Neural cell (in vitro differentiated cells): ENCODE measurements around the gene TSSK3. TPM values are rescaled to one million over a fixed set of nuclear protein-coding genes. Genes with fewer than 3 reads are reported as not detected.

Experiments
- H2AFZ ChIP-seq: fragments of 200-600, 300-800 bp; sonication (generic), shearing (Covaris generic); 2 replicates; pipeline ENCODE4 v1.6.0; 2014; ENCODE audit warnings: low read depth, mild to moderate bottlenecking, antibody characterized with exemption, low read length, moderate library complexity
- H3F3A ChIP-seq: fragments of 200-600 bp; shearing (Covaris generic); 2 replicates; pipeline ENCODE4 v1.6.1; 2016; ENCODE audit warnings: mild to moderate bottlenecking, moderate library complexity, mixed read lengths, antibody characterized with exemption, low read length; ENCODE audit not compliant: insufficient read depth, poor library complexity, severe bottlenecking
- H3K27ac ChIP-seq: fragments of 200-600, 300-800 bp; sonication (generic), shearing (Covaris generic); 2 replicates; pipeline ENCODE4 v1.5.1; 2014; ENCODE audit warnings: mild to moderate bottlenecking, low read length, moderate library complexity
- H3K27me3 ChIP-seq: fragments of 300-800, 200-600 bp; sonication (generic), shearing (Covaris generic); 2 replicates; pipeline ENCODE4 v1.6.0; 2014; ENCODE audit warnings: mild to moderate bottlenecking, low read depth, low read length, moderate library complexity; ENCODE audit not compliant: insufficient read depth
- H3K36me3 ChIP-seq: fragments of 300-800, 200-600 bp; sonication (generic), shearing (Covaris generic); 2 replicates; pipeline ENCODE4 v1.5.1; 2014; ENCODE audit warnings: mild to moderate bottlenecking, antibody characterized with exemption, low read length, moderate library complexity; ENCODE audit not compliant: insufficient read depth
- H3K4me2 ChIP-seq: fragments of 300-800, 200-600 bp; sonication (generic), shearing (Covaris generic); 2 replicates; pipeline ENCODE4 v1.6.0; 2014; ENCODE audit warnings: mild to moderate bottlenecking, low read length
- H3K4me3 ChIP-seq: fragments of 300-800, 200-600 bp; sonication (generic), shearing (Covaris generic); 2 replicates; pipeline ENCODE4 v1.5.1; 2014; ENCODE audit warnings: mild to moderate bottlenecking, low read length, moderate library complexity
- H3K79me2 ChIP-seq: fragments of 200-600 bp; shearing (Covaris generic); replicated peaks from 2 replicates; pipeline ENCODE4 v1.6.0; 2014; ENCODE audit warnings: mild to moderate bottlenecking, low read length, moderate library complexity; ENCODE audit not compliant: insufficient read depth
- H3K9ac ChIP-seq: fragments of 300-800, 200-600 bp; sonication (generic), shearing (Covaris generic); 2 replicates; pipeline ENCODE4 v1.6.1; 2016; ENCODE audit warnings: mild to moderate bottlenecking, low read length, mixed read lengths
- H3K9me2 ChIP-seq: fragments of 200-600 bp; shearing (Covaris generic); 2 replicates; pipeline ENCODE4 v1.6.1; 2016; ENCODE audit warnings: mild to moderate bottlenecking, low read length, mixed read lengths; ENCODE audit not compliant: insufficient read depth
- H3K9me3 ChIP-seq: fragments of 200-600, 300-800 bp; sonication (generic), shearing (Covaris generic); 2 replicates; pipeline ENCODE4 v1.6.1; 2016; ENCODE audit warnings: mild to moderate bottlenecking, mixed run types, low read length, moderate library complexity, mixed read lengths
- H4K20me1 ChIP-seq: fragments of 200-600 bp; shearing (Covaris generic); 2 replicates; pipeline ENCODE4 v1.6.1; 2016; ENCODE audit warnings: mild to moderate bottlenecking, mixed run types; ENCODE audit not compliant: insufficient read depth
- EP300 ChIP-seq: fragments of 450-650 bp; conservative IDR thresholded peaks from 2 replicates; pipeline ENCODE4 v1.6.1; 2014; ENCODE audit warnings: antibody characterized with exemption, mild to moderate bottlenecking, moderate library complexity; ENCODE audit not compliant: poor library complexity, severe bottlenecking
- EZH2 ChIP-seq: fragments of 200-600, 300-800 bp; shearing (Covaris generic), sonication (generic); IDR thresholded peaks from 2 replicates; pipeline ENCODE4 v1.6.1; 2014; ENCODE audit warnings: antibody characterized with exemption, low read length, borderline replicate concordance, mild to moderate bottlenecking; ENCODE audit not compliant: insufficient read depth, poor library complexity, severe bottlenecking
- MXI1 ChIP-seq: fragments of 450-650 bp; conservative IDR thresholded peaks from 2 replicates; pipeline ENCODE4 v1.6.1; 2014; ENCODE audit warnings: antibody characterized with exemption, mild to moderate bottlenecking; ENCODE audit not compliant: poor library complexity, severe bottlenecking
- POLR2AphosphoS5 ChIP-seq: IDR thresholded peaks from 2 replicates; pipeline ENCODE4 v1.6.1; 2012
- RAD21 ChIP-seq: fragments of 450-650 bp; conservative IDR thresholded peaks from 2 replicates; pipeline ENCODE4 v1.6.1; 2014; ENCODE audit warnings: antibody characterized with exemption, mild to moderate bottlenecking, moderate library complexity
- SMC3 ChIP-seq: fragments of 450-650 bp; conservative IDR thresholded peaks from 2 replicates; pipeline ENCODE4 v1.6.1; 2014; ENCODE audit warnings: antibody characterized with exemption, mild to moderate bottlenecking, moderate library complexity; ENCODE audit not compliant: poor library complexity
- TAF1 ChIP-seq: IDR thresholded peaks from 2 replicates; pipeline ENCODE4 v1.6.1; 2012; ENCODE audit warnings: low read depth
- polyA plus RNA-seq: library from polyadenylated mRNA; depleted of rRNA; stranded (reverse); fragments of >200 nt; gene quantifications from 2 replicates; pipeline ENCODE4 v1.2.3, GENCODE V29; 2014
- TF ChIP-seq, protein P1 (sequence below): fragments of 450-650 bp; IDR thresholded peaks from 2 replicates; pipeline ENCODE4 v1.5.1; 2014; ENCODE audit warnings: antibody characterized with exemption, mild to moderate bottlenecking, moderate library complexity; ENCODE audit not compliant: poor library complexity, severe bottlenecking
- TF ChIP-seq, protein P2 (sequence below): IDR thresholded peaks from 2 replicates; pipeline ENCODE4 v1.6.1; 2012; ENCODE audit warnings: borderline replicate concordance

The TSSK3 gene
- polyA plus RNA-seq, 1 donor from 2014 or later = not detected

GRCh38 chr1:32349211-32349708, 13.1 kb upstream of the TSSK3 start:
- Histone ChIP-seq H4K20me1 (no peaks in the 10 kb centered on the region), H3K4me3 (no peak overlapping the region), H3K27ac (no peak overlapping the region), H3K9me2 (no peaks in the 10 kb centered on the region), H3F3A (no peaks in the 10 kb centered on the region), H2AFZ (no peak overlapping the region), H3K9ac (no peak overlapping the region), H3K36me3 (no peaks in the 10 kb centered on the region), H3K79me2 (no peaks in the 10 kb centered on the region), H3K9me3 (no peaks in the 10 kb centered on the region), H3K27me3 (no peaks in the 10 kb centered on the region), H3K4me2 (no peak overlapping the region)
- TF ChIP-seq, protein P1, sequence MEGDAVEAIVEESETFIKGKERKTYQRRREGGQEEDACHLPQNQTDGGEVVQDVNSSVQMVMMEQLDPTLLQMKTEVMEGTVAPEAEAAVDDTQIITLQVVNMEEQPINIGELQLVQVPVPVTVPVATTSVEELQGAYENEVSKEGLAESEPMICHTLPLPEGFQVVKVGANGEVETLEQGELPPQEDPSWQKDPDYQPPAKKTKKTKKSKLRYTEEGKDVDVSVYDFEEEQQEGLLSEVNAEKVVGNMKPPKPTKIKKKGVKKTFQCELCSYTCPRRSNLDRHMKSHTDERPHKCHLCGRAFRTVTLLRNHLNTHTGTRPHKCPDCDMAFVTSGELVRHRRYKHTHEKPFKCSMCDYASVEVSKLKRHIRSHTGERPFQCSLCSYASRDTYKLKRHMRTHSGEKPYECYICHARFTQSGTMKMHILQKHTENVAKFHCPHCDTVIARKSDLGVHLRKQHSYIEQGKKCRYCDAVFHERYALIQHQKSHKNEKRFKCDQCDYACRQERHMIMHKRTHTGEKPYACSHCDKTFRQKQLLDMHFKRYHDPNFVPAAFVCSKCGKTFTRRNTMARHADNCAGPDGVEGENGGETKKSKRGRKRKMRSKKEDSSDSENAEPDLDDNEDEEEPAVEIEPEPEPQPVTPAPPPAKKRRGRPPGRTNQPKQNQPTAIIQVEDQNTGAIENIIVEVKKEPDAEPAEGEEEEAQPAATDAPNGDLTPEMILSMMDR = no peak
- TF ChIP-seq TAF1 = no peak

DNA sequence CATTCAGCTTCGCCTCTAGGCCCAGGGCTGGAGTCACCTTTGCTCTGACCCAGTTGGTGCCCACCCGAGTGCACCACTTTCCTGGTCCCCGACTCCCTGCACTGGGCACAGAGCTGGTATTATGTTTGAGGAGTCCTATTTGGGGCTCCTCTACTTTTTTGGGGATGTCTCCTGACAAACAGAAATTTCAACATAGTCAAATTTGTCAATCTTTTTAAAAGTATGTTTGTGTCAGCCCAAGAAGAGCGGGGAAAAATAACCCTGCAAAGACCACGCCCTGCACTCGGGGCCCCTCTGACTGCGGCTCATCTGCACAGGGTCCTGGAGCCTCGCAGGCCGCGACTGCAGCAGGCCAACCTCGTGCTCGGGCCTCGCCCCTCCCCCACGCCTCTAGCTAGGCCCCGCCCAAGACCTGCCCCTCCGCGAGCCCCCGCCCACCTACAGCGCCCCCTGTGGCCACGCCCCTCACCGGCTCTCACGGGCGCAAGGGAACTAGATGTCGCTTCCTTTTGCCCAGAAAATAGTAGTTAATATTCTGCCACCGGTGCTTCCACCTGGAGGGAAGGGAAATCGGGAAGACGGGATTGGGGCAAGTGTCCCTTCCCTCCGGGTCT, 11.4 kb upstream of the TSSK3 start:
- no peaks in the 10 kb centered on the region for H3K79me2 ChIP-seq
- TF ChIP-seq, protein P2, sequence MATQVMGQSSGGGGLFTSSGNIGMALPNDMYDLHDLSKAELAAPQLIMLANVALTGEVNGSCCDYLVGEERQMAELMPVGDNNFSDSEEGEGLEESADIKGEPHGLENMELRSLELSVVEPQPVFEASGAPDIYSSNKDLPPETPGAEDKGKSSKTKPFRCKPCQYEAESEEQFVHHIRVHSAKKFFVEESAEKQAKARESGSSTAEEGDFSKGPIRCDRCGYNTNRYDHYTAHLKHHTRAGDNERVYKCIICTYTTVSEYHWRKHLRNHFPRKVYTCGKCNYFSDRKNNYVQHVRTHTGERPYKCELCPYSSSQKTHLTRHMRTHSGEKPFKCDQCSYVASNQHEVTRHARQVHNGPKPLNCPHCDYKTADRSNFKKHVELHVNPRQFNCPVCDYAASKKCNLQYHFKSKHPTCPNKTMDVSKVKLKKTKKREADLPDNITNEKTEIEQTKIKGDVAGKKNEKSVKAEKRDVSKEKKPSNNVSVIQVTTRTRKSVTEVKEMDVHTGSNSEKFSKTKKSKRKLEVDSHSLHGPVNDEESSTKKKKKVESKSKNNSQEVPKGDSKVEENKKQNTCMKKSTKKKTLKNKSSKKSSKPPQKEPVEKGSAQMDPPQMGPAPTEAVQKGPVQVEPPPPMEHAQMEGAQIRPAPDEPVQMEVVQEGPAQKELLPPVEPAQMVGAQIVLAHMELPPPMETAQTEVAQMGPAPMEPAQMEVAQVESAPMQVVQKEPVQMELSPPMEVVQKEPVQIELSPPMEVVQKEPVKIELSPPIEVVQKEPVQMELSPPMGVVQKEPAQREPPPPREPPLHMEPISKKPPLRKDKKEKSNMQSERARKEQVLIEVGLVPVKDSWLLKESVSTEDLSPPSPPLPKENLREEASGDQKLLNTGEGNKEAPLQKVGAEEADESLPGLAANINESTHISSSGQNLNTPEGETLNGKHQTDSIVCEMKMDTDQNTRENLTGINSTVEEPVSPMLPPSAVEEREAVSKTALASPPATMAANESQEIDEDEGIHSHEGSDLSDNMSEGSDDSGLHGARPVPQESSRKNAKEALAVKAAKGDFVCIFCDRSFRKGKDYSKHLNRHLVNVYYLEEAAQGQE = peak; percentile 34
- TF ChIP-seq, protein P1 = peak; percentile 63
- TF ChIP-seq RAD21 = no peak
- TF ChIP-seq EP300 = no peak
- TF ChIP-seq POLR2AphosphoS5 = no peak
- no peak for TF ChIP-seq MXI1
- TF ChIP-seq TAF1 = no peak
- TF ChIP-seq SMC3 = no peak
- no peak for TF ChIP-seq EZH2
- H3K9ac ChIP-seq = peak overlapping the region; percentile 78
- H3K4me3 ChIP-seq = peak overlapping the region; percentile 72
- no peaks in the 10 kb centered on the region for H3F3A ChIP-seq
- no peak overlapping the region for H3K4me2 ChIP-seq
- H3K9me3 ChIP-seq = no peaks in the 10 kb centered on the region
- H4K20me1 ChIP-seq = no peaks in the 10 kb centered on the region
- H3K27ac ChIP-seq = peak overlapping the region; percentile 64
- H3K27me3 ChIP-seq = no peaks in the 10 kb centered on the region
- H2AFZ ChIP-seq = no peak overlapping the region
- no peaks in the 10 kb centered on the region for H3K9me2 ChIP-seq
- H3K36me3 ChIP-seq = no peaks in the 10 kb centered on the region
